Sigmoid colon (tissue), 7 donors: ENCODE measurements around the gene PAQR7. TPM values are rescaled to one million over a fixed set of nuclear protein-coding genes. Genes with fewer than 3 reads are reported as not detected.

Experiments
- DNase-seq: peaks from one replicate; pipeline ENCODE4 v3.0.0-alpha.2; 2019
- H3K27ac ChIP-seq, 4 donors: fragments of 200-600 bp; sonication (generic); one replicate each; pipeline ENCODE4 v1.5.1; 2016 to 2019; ENCODE audit warnings: mild to moderate bottlenecking in 1 of 4
- H3K27me3 ChIP-seq, 3 donors: fragments of 200-600 bp; sonication (generic); one replicate each; pipeline ENCODE4 v1.5.1; 2019; ENCODE audit warnings: mild to moderate bottlenecking in 1 of 3
- H3K36me3 ChIP-seq, 4 donors: fragments of 200-600 bp; sonication (generic); one replicate each; pipeline ENCODE4 v1.5.1; 2016 to 2019
- H3K4me1 ChIP-seq, 4 donors: fragments of 200-600 bp; sonication (generic); one replicate each; pipeline ENCODE4 v1.5.1; 2017 to 2019
- H3K4me3 ChIP-seq, 4 donors: fragments of 200-600 bp; sonication (generic); one replicate each; pipeline ENCODE4 v1.5.1; 2017 to 2019; ENCODE audit warnings: mild to moderate bottlenecking in 2 of 4, moderate library complexity in 1 of 4
- H3K9me3 ChIP-seq, 4 donors: fragments of 200-600 bp in 3 of 4; sonication (generic) in 3 of 4; one replicate each; pipeline versions ENCODE4 v1.5.1 to v1.6.1; 2013 to 2019
- EP300 ChIP-seq, 4 donors: sonication (generic); formaldehyde crosslinking; IDR thresholded peaks; one replicate each; pipeline ENCODE4 v1.6.1; 2017; ENCODE audit warnings: antibody characterized with exemption in 4 of 4
- POLR2A ChIP-seq, 2 donors: fragments of 450-650 bp; IDR thresholded peaks; one replicate each; pipeline ENCODE4 v1.6.1; 2016; ENCODE audit warnings: antibody characterized with exemption in 2 of 2, mild to moderate bottlenecking in 2 of 2, moderate library complexity in 2 of 2
- POLR2AphosphoS5 ChIP-seq, 4 donors: sonication (generic); formaldehyde crosslinking; IDR thresholded peaks; one replicate each; pipeline ENCODE4 v1.6.1; 2017; ENCODE audit warnings: antibody characterized with exemption in 4 of 4
- WGBS, 2 donors: extraction: QIAGEN DNeasy Blood & Tissue Kit; methylation state at CpG; one replicate each; pipeline ENCODE4 v1.1.7; 2013; 5-methylcytosine and 5-hydroxymethylcytosine counted together
- intact Hi-C: fragments of 100-400 bp; cut with DNase I; formaldehyde crosslinking; loops from one replicate; pipeline ENCODE4 v1.15.1; 2023
- polyA plus RNA-seq, 3 donors: library from polyadenylated mRNA; stranded (reverse); fragments of 200-250 nt; gene quantifications; one replicate each; pipeline ENCODE4 v1.2.3, GENCODE V29; 2013
- total RNA-seq, 4 donors: library from RNA; depleted of rRNA; stranded (reverse); fragments of >200 nt; gene quantifications; one replicate each; pipeline ENCODE4 v1.1.0, GENCODE V29; 2016
- TF ChIP-seq, protein P1 (sequence below), 4 experiments: fragments of 450-650 bp in 3 of 4; fragments of 200-600 bp in 1 of 4; IDR thresholded peaks; one replicate each; pipeline ENCODE4 v1.5.1; 2016 to 2019; ENCODE audit warnings: antibody characterized with exemption in 4 of 4, mild to moderate bottlenecking in 3 of 4, moderate library complexity in 2 of 4
- donor health status: healthy with polysubstance abuse.
- donor health status: Bipolar disorder and iron deficiency.
- donor health status: healthy.

Gene PAQR7
- total and polyA plus RNA-seq, 7 donors: 0.92 to 9.4 (median 4.3) TPM

DNA sequence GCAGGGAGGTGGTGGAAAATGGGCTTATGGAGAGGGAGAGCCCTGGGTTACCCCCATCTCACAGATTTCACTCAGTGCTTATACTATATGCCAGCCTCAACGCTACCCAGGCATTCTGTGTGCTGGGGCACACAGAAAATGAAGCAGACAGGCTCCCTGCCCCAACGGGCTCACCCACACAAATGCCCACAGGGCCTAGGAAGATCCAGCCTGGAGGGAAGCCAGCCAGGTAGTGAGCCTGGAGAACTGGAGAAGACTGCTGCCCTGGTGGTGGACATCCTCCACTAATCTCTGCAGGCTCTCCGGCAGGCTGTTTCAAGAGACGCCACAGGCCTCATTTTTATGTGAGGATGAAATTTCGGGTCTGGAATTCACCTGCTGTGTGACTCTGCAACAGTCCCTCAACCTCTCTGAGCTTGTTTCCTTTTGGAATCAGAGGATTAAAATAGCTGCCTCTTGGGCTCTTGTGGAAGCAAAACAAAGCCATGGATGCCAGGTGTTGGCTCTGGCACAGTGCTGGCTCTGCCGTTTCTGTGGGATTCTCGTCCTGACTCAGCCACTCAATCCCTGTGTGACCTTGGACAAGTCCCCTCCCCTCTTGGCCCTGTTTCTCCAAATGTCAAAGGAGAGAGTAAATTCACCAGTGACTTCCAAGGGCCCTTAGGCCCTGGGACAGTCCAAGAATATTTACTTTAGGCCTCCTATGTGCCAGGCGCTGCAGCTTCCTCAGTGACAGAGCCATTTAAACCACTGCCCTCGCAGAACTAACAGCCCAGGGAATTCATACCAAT, 3.6 kb downstream of the PAQR7 start:
- peak; percentile 40 for DNase-seq
- intact Hi-C loops: no loop called here
- WGBS, 2 donors: 72 to 86% methylated on average over 9 of the region's 9 CpGs
- TF ChIP-seq POLR2A (IDR thresholded peaks at IDR 0.05): no peak
- TF ChIP-seq, protein P1, sequence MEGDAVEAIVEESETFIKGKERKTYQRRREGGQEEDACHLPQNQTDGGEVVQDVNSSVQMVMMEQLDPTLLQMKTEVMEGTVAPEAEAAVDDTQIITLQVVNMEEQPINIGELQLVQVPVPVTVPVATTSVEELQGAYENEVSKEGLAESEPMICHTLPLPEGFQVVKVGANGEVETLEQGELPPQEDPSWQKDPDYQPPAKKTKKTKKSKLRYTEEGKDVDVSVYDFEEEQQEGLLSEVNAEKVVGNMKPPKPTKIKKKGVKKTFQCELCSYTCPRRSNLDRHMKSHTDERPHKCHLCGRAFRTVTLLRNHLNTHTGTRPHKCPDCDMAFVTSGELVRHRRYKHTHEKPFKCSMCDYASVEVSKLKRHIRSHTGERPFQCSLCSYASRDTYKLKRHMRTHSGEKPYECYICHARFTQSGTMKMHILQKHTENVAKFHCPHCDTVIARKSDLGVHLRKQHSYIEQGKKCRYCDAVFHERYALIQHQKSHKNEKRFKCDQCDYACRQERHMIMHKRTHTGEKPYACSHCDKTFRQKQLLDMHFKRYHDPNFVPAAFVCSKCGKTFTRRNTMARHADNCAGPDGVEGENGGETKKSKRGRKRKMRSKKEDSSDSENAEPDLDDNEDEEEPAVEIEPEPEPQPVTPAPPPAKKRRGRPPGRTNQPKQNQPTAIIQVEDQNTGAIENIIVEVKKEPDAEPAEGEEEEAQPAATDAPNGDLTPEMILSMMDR (IDR thresholded peaks at IDR 0.05): no peak
- TF ChIP-seq EP300 (IDR thresholded peaks at IDR 0.05): no peak
- no peak for TF ChIP-seq POLR2AphosphoS5 (IDR thresholded peaks at IDR 0.05)
- Histone ChIP-seq H3K36me3 (peaks cover 0 to 15% (median 3%) of the 10 kb centered on the region in 4 donors), H3K27ac (peak overlapping the region in 3 of 4 donors; percentile 28 to 34 (median 29)), H3K27me3 (no peaks in the 10 kb centered on the region), H3K9me3 (no peaks in the 10 kb centered on the region), H3K4me3 (no peak overlapping the region), H3K4me1 (peaks cover 0 to 43% (median 29%) of the 10 kb centered on the region in 4 donors)

DNA sequence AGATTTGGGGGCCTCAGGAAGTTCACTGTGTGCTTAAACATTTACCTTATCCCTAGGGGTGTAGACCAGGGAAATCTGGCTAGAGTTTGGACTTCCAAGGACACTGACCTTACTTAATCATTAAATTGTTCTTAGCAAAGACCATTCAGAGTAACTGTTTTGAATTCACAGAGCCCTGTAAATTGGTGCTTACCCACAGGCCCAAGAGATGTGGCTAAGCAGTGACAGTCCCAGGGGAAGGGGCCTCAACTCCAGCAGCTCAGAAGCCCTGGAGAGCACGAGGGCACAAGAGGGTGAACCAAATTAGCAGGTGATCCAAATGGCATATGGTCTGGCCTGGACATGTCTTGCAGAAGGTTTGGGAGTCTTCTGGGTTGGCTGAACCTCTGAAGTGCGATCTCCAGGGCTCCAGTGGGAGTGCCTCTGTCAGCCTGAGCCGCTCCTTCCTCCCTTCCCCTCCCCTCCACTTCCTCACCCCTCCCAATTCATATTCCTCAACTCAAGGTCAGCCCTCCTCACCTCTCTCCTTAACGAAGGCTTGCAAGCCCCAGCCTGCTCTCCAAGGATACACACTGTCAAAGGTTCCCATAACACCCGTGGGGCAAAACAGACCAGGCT, 4.3 kb downstream of the PAQR7 start:
- H3K4me1 ChIP-seq: peaks cover 0 to 42% (median 29%) of the 10 kb centered on the region in 4 donors
- H3K27me3 ChIP-seq: no peaks in the 10 kb centered on the region
- peak; percentile 49 for DNase-seq
- TF ChIP-seq, protein P1 (IDR thresholded peaks at IDR 0.05): no peak
- TF ChIP-seq POLR2A (IDR thresholded peaks at IDR 0.05): no peak
- TF ChIP-seq POLR2AphosphoS5 (IDR thresholded peaks at IDR 0.05): no peak
- no peak for TF ChIP-seq EP300 (IDR thresholded peaks at IDR 0.05)
- no peak overlapping the region for H3K27ac ChIP-seq
- H3K36me3 ChIP-seq: peaks cover 0 to 15% (median 3%) of the 10 kb centered on the region in 4 donors
- H3K4me3 ChIP-seq: no peak overlapping the region
- intact Hi-C loops: no loop called here
- WGBS, 2 donors: 14 to 43% methylated on average over 5 of the region's 5 CpGs
- no peaks in the 10 kb centered on the region for H3K9me3 ChIP-seq

DNA sequence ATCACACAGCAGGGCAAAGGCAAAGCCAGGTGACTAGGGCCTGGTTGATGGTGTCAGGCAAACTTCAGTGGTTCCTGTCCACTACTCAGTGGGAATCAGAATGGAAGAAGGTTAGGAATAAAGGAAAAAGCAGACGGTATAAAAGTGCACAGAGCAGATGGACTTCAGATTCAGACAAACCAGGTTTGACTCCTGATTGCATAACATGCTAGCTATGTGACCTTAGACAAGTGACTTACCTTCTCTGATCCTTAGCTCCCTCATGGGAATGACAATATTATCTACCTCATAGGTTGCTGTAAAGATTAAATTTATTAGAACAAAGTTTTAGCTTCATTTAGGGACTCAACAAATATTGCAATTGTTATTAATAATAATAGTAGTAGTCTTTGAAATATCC, 4.9 kb downstream of the PAQR7 start:
- peaks cover 0 to 36% (median 25%) of the 10 kb centered on the region in 4 donors for H3K4me1 ChIP-seq
- intact Hi-C loops: no loop called here
- H3K4me3 ChIP-seq: no peak overlapping the region
- peaks cover 0 to 15% (median 3%) of the 10 kb centered on the region in 4 donors for H3K36me3 ChIP-seq
- no peak for DNase-seq
- H3K9me3 ChIP-seq: no peaks in the 10 kb centered on the region
- WGBS, 2 donors: 68 to 94% methylated on average over 1 of the region's 1 CpG
- H3K27ac ChIP-seq: no peak overlapping the region
- no peaks in the 10 kb centered on the region for H3K27me3 ChIP-seq
- TF ChIP-seq POLR2AphosphoS5 (IDR thresholded peaks at IDR 0.05): no peak
- TF ChIP-seq EP300 (IDR thresholded peaks at IDR 0.05): no peak
- no peak for TF ChIP-seq POLR2A (IDR thresholded peaks at IDR 0.05)

DNA sequence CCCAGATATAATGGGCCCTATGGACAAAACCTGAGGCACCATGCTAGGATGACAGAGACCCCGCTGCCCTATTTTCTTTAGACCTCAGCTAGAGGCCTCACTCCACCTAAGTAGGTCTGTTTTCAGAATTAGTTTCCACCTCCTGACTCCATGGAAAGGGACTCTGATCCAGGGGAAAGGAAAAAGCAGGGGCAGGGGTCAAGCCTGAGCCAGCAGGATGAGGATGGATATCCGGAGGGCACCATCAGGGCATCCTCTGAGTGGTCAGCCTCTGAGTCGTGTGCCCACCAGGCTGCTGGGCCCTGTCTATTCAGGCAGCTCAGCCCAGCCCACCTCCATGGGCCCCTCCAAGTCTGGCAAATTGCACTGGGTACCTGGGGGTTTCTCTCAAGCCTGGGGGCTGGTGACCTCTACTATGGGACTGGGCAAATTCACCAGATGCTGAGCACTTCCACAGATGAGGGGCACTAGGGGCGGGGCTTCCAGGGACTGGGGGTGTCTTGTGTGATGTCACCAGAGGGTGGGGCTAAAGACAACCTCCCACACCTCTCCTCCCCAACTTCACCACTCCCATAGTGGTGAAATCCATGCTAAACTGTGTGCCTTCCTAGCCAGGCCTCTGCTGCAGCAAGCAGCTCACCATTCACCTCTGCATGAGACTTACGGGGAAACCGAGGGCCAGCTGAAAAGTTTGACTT, 5.5 kb downstream of the PAQR7 start:
- Histone ChIP-seq H3K36me3 (peaks cover 0 to 15% (median 3%) of the 10 kb centered on the region in 4 donors), H3K4me1 (peaks cover 0 to 31% (median 24%) of the 10 kb centered on the region in 4 donors)
- intact Hi-C loops: no loop called here

More for the DNA sequence above, 5.5 kb downstream of the PAQR7 start:
- no peak overlapping the region for H3K4me3 ChIP-seq
- H3K27ac ChIP-seq: no peak overlapping the region
- TF ChIP-seq POLR2AphosphoS5 (IDR thresholded peaks at IDR 0.05) (no peak), POLR2A (IDR thresholded peaks at IDR 0.05) (no peak), EP300 (IDR thresholded peaks at IDR 0.05) (no peak)
- TF ChIP-seq, protein P1 (IDR thresholded peaks at IDR 0.05): no peak
- H3K9me3 ChIP-seq: no peaks in the 10 kb centered on the region
- peak; percentile 46 for DNase-seq
- no peaks in the 10 kb centered on the region for H3K27me3 ChIP-seq
- WGBS, 2 donors: 88 to 94% methylated on average over 6 of the region's 6 CpGs
